ENCODE measurements around the gene CPVL. TPM values are rescaled to one million over a fixed set of nuclear protein-coding genes. Genes with fewer than 3 reads are reported as not detected.

The CPVL gene
- total RNA-seq, 4 donors from 2014 or later, result 25.1 to 58.6 (median 38.6) TPM

DNA sequence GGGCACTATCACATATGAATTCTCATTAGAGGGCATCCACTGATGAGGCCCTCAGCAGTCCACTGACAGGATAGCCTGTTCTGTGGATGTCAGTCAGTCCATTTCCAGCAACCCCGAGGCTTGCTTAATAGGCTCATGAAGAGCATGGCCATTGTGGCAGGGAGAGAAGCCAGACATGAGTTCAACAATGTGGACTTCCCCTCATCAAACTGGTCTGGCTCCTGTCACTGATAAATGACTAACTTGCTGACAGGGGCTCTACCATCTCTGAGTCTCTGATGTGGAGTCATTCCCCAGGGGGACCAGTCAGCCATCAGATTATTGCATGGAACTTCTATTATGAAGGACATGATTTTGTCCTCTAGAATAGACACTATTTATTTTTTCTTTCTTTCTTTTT is 168.5 kb downstream of the CPVL start:
- DNase-seq (ENCODE audit: low spot score), result no peak
- ATAC-seq (ENCODE audit: low FRiP score), result no peak
- TF ChIP-seq, protein P1, sequence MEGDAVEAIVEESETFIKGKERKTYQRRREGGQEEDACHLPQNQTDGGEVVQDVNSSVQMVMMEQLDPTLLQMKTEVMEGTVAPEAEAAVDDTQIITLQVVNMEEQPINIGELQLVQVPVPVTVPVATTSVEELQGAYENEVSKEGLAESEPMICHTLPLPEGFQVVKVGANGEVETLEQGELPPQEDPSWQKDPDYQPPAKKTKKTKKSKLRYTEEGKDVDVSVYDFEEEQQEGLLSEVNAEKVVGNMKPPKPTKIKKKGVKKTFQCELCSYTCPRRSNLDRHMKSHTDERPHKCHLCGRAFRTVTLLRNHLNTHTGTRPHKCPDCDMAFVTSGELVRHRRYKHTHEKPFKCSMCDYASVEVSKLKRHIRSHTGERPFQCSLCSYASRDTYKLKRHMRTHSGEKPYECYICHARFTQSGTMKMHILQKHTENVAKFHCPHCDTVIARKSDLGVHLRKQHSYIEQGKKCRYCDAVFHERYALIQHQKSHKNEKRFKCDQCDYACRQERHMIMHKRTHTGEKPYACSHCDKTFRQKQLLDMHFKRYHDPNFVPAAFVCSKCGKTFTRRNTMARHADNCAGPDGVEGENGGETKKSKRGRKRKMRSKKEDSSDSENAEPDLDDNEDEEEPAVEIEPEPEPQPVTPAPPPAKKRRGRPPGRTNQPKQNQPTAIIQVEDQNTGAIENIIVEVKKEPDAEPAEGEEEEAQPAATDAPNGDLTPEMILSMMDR (IDR thresholded peaks at IDR 0.05), result no peak

DNA sequence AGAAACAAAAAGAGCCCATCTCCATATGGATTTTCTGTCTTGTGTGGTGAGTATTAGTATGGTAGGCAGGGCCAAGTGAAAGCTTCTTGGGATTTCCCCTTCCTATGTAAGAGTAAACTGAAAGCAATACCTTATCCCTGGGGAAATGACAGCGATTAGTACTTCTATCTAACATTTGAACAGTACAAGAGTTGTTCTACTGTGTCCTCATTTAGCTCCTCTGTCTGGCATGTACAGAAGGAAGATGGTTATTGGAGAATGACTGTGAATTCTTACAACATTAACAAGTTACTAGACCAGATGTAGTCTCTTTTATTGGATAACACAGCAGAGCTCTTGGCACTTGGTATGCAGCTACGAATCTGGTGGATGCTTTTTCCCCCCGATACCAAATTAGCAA is 170.3 kb downstream of the CPVL start:
- TF ChIP-seq, protein P1 (IDR thresholded peaks at IDR 0.05), result no peak
- ATAC-seq (ENCODE audit: low FRiP score) (no peak), DNase-seq (ENCODE audit: low spot score) (no peak)

DNA sequence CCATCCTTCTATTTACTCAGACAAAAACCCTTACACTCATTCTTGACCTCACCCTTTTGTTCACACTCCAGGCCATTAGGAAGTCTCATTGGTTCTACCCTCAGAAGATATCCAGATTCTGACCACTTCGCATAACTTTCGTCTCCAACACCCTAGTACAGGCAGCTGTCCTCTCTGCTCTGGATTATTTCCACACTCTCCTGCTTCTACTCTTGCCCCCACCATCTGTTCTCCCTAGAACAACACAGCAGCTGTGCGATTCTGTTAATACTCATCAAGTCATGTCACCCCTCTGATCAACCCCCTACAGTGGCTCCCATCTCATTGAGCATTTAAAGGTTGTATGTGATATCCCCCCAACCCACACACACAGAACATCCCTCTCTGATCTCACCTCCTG is 172.7 kb downstream of the CPVL start:
- ATAC-seq (ENCODE audit: low FRiP score) (no peak), DNase-seq (ENCODE audit: low spot score) (no peak)
- TF ChIP-seq, protein P1 (IDR thresholded peaks at IDR 0.05), result no peak

DNA sequence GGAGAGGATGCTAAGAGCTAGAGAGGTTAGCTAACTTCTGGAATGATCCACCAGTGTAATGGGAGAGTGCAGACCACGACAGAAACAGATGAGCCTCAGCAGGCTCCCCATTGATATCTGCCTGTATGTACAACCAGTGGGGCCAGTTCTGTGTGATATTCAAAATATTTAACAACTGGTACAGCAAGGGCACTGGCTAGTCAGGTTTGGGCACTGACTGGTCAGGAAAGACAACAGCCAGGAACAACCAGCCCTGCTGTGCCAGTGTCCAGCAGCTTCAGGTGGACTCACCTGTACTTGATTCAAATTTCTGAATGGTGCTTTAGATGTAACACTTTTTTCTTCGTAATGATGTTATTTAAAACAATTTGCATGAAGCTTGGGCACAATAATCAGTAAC is 182.3 kb downstream of the CPVL start:
- TF ChIP-seq, protein P1 (IDR thresholded peaks at IDR 0.05), result no peak
- ATAC-seq (ENCODE audit: low FRiP score), result no peak
- no peak for DNase-seq (ENCODE audit: low spot score)

DNA sequence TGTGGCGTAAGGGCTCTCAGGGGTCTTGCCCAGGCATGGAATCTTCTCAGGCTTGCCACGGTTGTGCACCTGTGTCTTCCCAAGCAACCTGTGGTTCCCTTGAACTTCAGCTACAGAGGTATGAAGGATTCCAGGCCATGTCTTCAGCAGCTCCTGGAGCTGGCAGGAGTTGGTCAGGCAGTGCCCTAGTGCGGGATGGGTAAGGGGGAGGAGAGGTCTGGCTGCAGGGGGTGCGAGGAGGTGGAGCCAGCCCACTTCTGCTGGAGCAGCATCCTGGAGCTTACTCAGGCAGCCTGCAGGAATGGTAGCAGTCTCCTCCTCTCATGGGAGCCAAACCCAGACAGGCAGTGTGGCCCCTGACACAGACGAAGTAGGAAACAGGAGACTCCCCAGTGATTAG is 184.4 kb downstream of the CPVL start:
- DNase-seq (ENCODE audit: low spot score) (no peak), ATAC-seq (ENCODE audit: low FRiP score) (no peak)

DNA sequence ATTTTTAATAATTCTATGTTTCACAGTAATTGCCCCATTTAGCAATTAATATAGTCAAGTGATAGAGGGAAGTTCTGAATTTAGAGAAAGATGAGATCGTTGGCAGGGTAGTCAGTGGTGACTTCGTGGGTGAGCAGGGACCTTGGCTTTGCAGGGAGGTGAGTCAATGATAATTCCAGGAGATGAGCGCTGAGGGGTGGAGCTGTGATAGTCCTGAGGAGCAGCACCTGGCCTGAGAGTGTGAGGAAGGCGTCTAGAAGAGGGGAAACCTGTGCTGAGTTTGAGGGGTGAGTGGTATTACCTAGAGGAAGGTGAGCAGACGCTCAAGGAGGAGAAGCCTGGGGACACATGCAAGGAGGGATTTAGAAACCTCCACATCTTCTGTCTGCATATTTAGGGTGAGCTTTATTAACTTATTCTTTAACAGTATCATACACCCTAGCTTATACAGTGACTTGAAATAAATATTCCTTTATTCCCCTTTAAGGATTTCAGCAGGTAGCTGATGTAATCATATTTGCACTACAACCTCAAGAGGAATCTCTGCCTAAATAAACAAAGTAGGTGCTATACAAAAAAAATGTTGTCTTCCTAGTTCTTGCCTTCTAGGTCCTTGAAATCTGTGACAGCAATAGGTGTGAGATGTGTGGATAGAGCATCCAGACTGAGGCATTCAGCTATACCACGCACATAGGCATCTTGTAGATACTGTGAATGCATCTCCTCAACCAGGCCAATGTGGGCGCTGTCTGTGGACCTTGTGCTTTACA is 186.1 kb downstream of the CPVL start:
- no peak for DNase-seq (ENCODE audit: low spot score)
- TF ChIP-seq, protein P1 (IDR thresholded peaks at IDR 0.05), result no peak
- no peak for ATAC-seq (ENCODE audit: low FRiP score)

More for the DNA sequence above, 184.4 kb downstream of the CPVL start:
- TF ChIP-seq, protein P1 (IDR thresholded peaks at IDR 0.05), result no peak

DNA sequence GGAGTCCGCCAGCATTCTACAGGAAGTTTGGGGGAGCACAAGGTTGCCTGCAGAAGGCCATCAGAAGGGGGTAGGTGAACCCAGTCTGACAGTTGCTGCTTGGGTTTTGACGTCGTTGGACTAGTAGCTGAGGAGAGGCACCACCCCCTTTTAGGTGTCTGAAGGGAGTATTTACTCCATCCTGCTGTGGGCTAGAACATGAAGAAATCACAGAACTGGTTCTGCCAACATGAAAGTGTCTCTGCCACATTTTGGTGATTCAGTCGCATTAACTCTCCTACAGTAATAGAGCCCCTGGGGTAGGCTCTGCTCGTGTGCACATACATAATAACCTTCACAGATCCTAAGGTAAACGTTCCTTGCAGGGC is 187.4 kb downstream of the CPVL start:
- no peak for DNase-seq (ENCODE audit: low spot score)
- ATAC-seq (ENCODE audit: low FRiP score), result no peak
- TF ChIP-seq, protein P1 (IDR thresholded peaks at IDR 0.05), result no peak
